SH-SY5Y (cell line): ENCODE results near the gene ZNF248.

Source experiments
- GATA2 ChIP-seq: IDR thresholded peaks from 2 replicates; pipeline ENCODE4 v1.6.1; 2011; ENCODE audit warnings: mild to moderate bottlenecking, low read depth, low read length
- GATA3 ChIP-seq: IDR thresholded peaks from 2 replicates; pipeline ENCODE4 v1.6.1; 2011; ENCODE audit warnings: low read depth, mild to moderate bottlenecking, low read length, moderate library complexity

DNA sequence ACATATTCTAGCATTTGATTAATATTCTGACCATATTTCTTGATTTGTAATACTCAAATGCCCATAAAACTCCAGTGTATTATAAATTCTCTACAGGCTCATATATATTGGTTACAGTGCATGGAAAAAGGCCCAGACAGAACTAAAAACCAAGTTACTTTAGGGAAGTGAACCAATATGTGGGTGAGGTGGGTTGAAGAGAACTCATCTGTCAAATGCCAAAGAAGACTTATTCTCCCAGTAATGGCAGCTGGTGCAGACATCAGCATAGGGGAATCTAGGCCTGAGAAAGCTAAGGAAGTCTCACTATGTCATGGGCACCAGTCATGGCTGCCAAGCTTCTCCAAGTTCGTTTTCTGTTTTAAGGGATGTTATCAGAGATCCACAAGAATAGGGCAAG, 30.6 kb downstream of the ZNF248 start:
- TF ChIP-seq GATA3: no peak
- TF ChIP-seq GATA2: no peak
